ENCODE results near the gene IFIT5.
"Not testable (repeated sequence)": the region's sequence is repeated elsewhere in the genome, so short reads cannot be mapped to it uniquely, and the experiment has no call there.

The IFIT5 gene

GRCh38 chr10:89414146-89414878 lies at the start of gene IFIT5:
Gene IFIT5 (plus strand): TSS chr10:89414568. CDS start chr10:89414799, 231 bp downstream.
- DNase-seq (ENCODE audit: low read depth in 2 of 2): peak; percentile 34 to 40

- DNase-seq (ENCODE audit: low read depth in 2 of 2): no peak
These were observed 46.8 kb upstream of the IFIT5 start for GRCh38 chr10:89367529-89367928.

- DNase-seq (ENCODE audit: low read depth in 2 of 2): no peak
These were observed 46.2 kb upstream of the IFIT5 start for GRCh38 chr10:89368129-89368528.

- DNase-seq (ENCODE audit: low read depth in 2 of 2): no peak
These were observed 44.9 kb upstream of the IFIT5 start for GRCh38 chr10:89369156-89370105.

GRCh38 chr10:89371079-89371478 lies 43.3 kb upstream of the IFIT5 start:
- DNase-seq (ENCODE audit: low read depth in 2 of 2): no peak

- DNase-seq (ENCODE audit: low read depth in 2 of 2): no peak
These were observed 42.4 kb upstream of the IFIT5 start for GRCh38 chr10:89371987-89372386.

GRCh38 chr10:89373916-89374711 lies 40.3 kb upstream of the IFIT5 start:
- no peak for DNase-seq (ENCODE audit: low read depth in 2 of 2)

- DNase-seq (ENCODE audit: low read depth in 2 of 2): no peak
These were observed 39.6 kb upstream of the IFIT5 start for GRCh38 chr10:89374713-89375141.

GRCh38 chr10:89377705-89378637 lies 36.4 kb upstream of the IFIT5 start, which contains the start of gene IFIT1B:
Gene IFIT1B (plus strand): TSS chr10:89378056. CDS start chr10:89378136, 80 bp downstream.
- DNase-seq (ENCODE audit: low read depth in 2 of 2): no peak

GRCh38 chr10:89379103-89379502 lies 35.3 kb upstream of the IFIT5 start:
- no peak for DNase-seq (ENCODE audit: low read depth in 2 of 2)

GRCh38 chr10:89382757-89383156 lies 31.6 kb upstream of the IFIT5 start:
- no peak for DNase-seq (ENCODE audit: low read depth in 2 of 2)

- no peak for DNase-seq (ENCODE audit: low read depth in 2 of 2)
These were observed 29.7 kb upstream of the IFIT5 start for GRCh38 chr10:89384474-89385340.

GRCh38 chr10:89388806-89389205 lies 25.6 kb upstream of the IFIT5 start:
- DNase-seq (ENCODE audit: low read depth in 2 of 2): no peak

GRCh38 chr10:89389254-89389653 lies 25.1 kb upstream of the IFIT5 start:
- no peak for DNase-seq (ENCODE audit: low read depth in 2 of 2)

GRCh38 chr10:89390476-89391225 lies 23.7 kb upstream of the IFIT5 start:
- DNase-seq (ENCODE audit: low read depth in 2 of 2): no peak

- not testable (repeated sequence) for DNase-seq (ENCODE audit: low read depth in 2 of 2)
These were observed 23.2 kb upstream of the IFIT5 start for GRCh38 chr10:89391226-89391576.

- DNase-seq (ENCODE audit: low read depth in 2 of 2): no peak
These were observed 22.2 kb upstream of the IFIT5 start, which contains the start of gene IFIT1 for GRCh38 chr10:89391907-89392756. Gene IFIT1 (plus strand): TSS chr10:89392623. CDS start chr10:89392713, 90 bp downstream.

GRCh38 chr10:89392974-89393373 lies 21.4 kb upstream of the IFIT5 start:
- DNase-seq (ENCODE audit: low read depth in 2 of 2): no peak

Data from stimulated activated CD8-positive, alpha-beta memory T cell treated with anti-CD3 and anti-CD28 coated beads, Interleukin-2, amount 100 ng/mL, for 48 hours (primary cell).